22Rv1 (cell line): ENCODE data around the gene TSEN34.

Experiments used
- CTCF ChIP-seq: fragments of 450-650 bp; IDR thresholded peaks from 2 replicates; pipeline ENCODE4 v1.5.1; 2017; ENCODE audit warnings: mild to moderate bottlenecking
- ZFX ChIP-seq: fragments of 450-650 bp; IDR thresholded peaks from 2 replicates; pipeline ENCODE4 v1.6.1; 2017; ENCODE audit warnings: antibody characterized with exemption, borderline replicate concordance

DNA sequence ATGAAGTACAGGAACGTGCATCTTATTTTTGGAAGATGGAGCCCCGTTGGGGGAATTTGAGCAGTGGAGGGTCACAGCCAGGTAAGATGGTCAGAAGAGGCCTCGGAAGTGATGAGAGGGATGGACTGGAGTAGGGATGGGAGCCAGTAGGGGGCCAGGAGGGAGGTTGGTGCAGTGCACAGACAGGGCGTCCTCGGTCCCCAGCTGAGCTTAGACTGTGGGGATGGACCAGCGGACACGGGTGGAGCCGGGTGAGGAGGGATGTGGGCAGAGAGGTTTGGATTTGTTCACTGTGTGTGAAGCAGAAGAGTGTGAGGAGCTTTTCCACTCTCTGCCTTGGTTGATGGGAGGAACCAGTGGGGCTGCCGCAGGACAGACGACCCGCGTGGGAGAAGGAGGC is 20.1 kb downstream of the TSEN34 start:
- TF ChIP-seq CTCF (no peak), ZFX (no peak)
